T-helper 22 cell (primary cell): ENCODE data around the gene NPTXR.
A peak's percentile ranks its signal among the peaks of the same experiment; 100 is the strongest.

Source experiments
- DNase-seq: peaks from one replicate; pipeline ENCODE4 v3.0.0-alpha.2; 2020; ENCODE audit warnings: low read depth

Gene NPTXR

GRCh38 chr22:38843657-38844314, at the start of gene NPTXR:
Gene NPTXR, minus strand, starts transcription at chr22:38844028.
- DNase-seq = peak; percentile 17

- DNase-seq = no peak
Observed at GRCh38 chr22:38891256-38891655, 47.4 kb upstream of the NPTXR start.

- DNase-seq = no peak
Observed at GRCh38 chr22:38890377-38890776, 46.5 kb upstream of the NPTXR start.

GRCh38 chr22:38886333-38886732, 42.5 kb upstream of the NPTXR start:
- no peak for DNase-seq

- DNase-seq = no peak
Observed at GRCh38 chr22:38882972-38883622, 39.3 kb upstream of the NPTXR start.

- no peak for DNase-seq
Observed at GRCh38 chr22:38881997-38882879, 38.4 kb upstream of the NPTXR start.

- no peak for DNase-seq
Observed at GRCh38 chr22:38881464-38881871, 37.6 kb upstream of the NPTXR start.

- no peak for DNase-seq
Observed at GRCh38 chr22:38879961-38880360, 36.1 kb upstream of the NPTXR start.

GRCh38 chr22:38879108-38879729, 35.4 kb upstream of the NPTXR start:
- DNase-seq = no peak

GRCh38 chr22:38878001-38878400, 34.2 kb upstream of the NPTXR start:
- DNase-seq = no peak

- no peak for DNase-seq
Observed at GRCh38 chr22:38874529-38875222, 30.8 kb upstream of the NPTXR start.

- DNase-seq = peak; percentile 54
Observed at GRCh38 chr22:38873469-38874411, 29.9 kb upstream of the NPTXR start.

GRCh38 chr22:38872831-38873248, 29.0 kb upstream of the NPTXR start:
- DNase-seq = no peak

GRCh38 chr22:38872172-38872830, 28.5 kb upstream of the NPTXR start, which contains the start of gene CBX6:
Gene CBX6, minus strand, starts transcription at chr22:38872216. Its CDS starts 26 bp downstream, at chr22:38872190.
- DNase-seq = peak; percentile 88

- DNase-seq = no peak
Observed at GRCh38 chr22:38871360-38872171, 27.7 kb upstream of the NPTXR start.

GRCh38 chr22:38870791-38871359, 27.0 kb upstream of the NPTXR start:
- DNase-seq = no peak

GRCh38 chr22:38870312-38870741, 26.5 kb upstream of the NPTXR start:
- DNase-seq = peak; percentile 64

GRCh38 chr22:38869663-38870062, 25.8 kb upstream of the NPTXR start:
- DNase-seq = no peak
